GM18858 (cell line): ENCODE measurements around the gene PFAS.
"Not testable (repeated sequence)": the region's sequence is repeated elsewhere in the genome, so short reads cannot be mapped to it uniquely, and the experiment has no call there.

Experiments used
- ATAC-seq: cut with Tn5 transposase; IDR thresholded peaks from one replicate; pipeline ENCODE4 v1.9.1; 2021; ENCODE audit not compliant: unreplicated experiment

The PFAS gene

GRCh38 chr17:8226536-8227237, 22.4 kb upstream of the PFAS start:
- no peak for ATAC-seq

- no peak for ATAC-seq
Measured at GRCh38 chr17:8227238-8227581, 21.9 kb upstream of the PFAS start.

- no peak for ATAC-seq
Measured at GRCh38 chr17:8231701-8232100, 17.4 kb upstream of the PFAS start.

GRCh38 chr17:8234361-8235270, 14.5 kb upstream of the PFAS start:
- no peak for ATAC-seq

- ATAC-seq = no peak
Measured at GRCh38 chr17:8235676-8236075, 13.4 kb upstream of the PFAS start.

GRCh38 chr17:8237175-8237574, 11.9 kb upstream of the PFAS start:
- ATAC-seq = no peak

GRCh38 chr17:8237886-8238285, 11.2 kb upstream of the PFAS start:
- ATAC-seq = no peak

- no peak for ATAC-seq
Measured at GRCh38 chr17:8243827-8244226, 5.3 kb upstream of the PFAS start.

GRCh38 chr17:8244768-8245167, 4.3 kb upstream of the PFAS start:
- ATAC-seq = no peak

GRCh38 chr17:8249621-8250500, 772 bp downstream of the PFAS start:
- ATAC-seq = no peak

GRCh38 chr17:8251411-8251810, 2.3 kb downstream of the PFAS start:
- ATAC-seq = not testable (repeated sequence)

- ATAC-seq = no peak
Measured at GRCh38 chr17:8253801-8254200, 4.7 kb downstream of the PFAS start.

- ATAC-seq = no peak
Measured at GRCh38 chr17:8254881-8255280, 5.8 kb downstream of the PFAS start.

GRCh38 chr17:8255499-8255898, 6.4 kb downstream of the PFAS start:
- ATAC-seq = no peak

- no peak for ATAC-seq
Measured at GRCh38 chr17:8256291-8256690, 7.2 kb downstream of the PFAS start.

- no peak for ATAC-seq
Measured at GRCh38 chr17:8256691-8257090, 7.6 kb downstream of the PFAS start.

GRCh38 chr17:8257801-8258200, 8.7 kb downstream of the PFAS start:
- no peak for ATAC-seq

GRCh38 chr17:8264320-8264719, 15.2 kb downstream of the PFAS start:
- no peak for ATAC-seq

GRCh38 chr17:8264836-8265542, 15.9 kb downstream of the PFAS start:
- ATAC-seq = no peak

- no peak for ATAC-seq
Measured at GRCh38 chr17:8266648-8267479, 17.8 kb downstream of the PFAS start.
